GM12874 (cell line): ENCODE measurements around the gene RPL35.

Source experiments
- CTCF ChIP-seq: IDR thresholded peaks from 2 replicates; pipeline ENCODE4 v1.5.1; 2011; ENCODE audit warnings: low read depth, mild to moderate bottlenecking, control low read depth, low read length, moderate library complexity; ENCODE audit not compliant: insufficient read depth

Gene RPL35

GRCh38 chr9:124884376-124884775, 22.6 kb upstream of the RPL35 start:
- TF ChIP-seq CTCF, result no peak

DNA sequence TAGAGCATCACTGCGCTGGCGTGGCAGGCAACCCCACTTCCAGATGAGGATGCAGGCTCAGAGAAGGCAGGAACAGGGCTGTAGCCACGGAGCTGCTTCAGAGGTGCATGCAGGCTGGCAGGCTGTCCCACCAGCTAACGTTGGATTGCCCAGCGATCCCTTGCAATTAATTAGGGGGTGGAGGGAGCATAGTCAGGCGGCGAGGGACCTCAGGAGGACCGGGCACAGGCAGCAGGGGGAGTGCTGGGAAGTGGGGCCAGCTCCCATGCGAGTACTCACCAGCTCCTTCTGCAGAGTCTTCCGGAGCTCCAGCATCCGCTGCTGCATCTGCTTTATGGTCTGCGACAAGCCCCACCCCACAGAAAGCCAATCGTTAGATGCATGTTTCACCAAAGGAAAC, 20.5 kb upstream of the RPL35 start:
- TF ChIP-seq CTCF, result no peak

DNA sequence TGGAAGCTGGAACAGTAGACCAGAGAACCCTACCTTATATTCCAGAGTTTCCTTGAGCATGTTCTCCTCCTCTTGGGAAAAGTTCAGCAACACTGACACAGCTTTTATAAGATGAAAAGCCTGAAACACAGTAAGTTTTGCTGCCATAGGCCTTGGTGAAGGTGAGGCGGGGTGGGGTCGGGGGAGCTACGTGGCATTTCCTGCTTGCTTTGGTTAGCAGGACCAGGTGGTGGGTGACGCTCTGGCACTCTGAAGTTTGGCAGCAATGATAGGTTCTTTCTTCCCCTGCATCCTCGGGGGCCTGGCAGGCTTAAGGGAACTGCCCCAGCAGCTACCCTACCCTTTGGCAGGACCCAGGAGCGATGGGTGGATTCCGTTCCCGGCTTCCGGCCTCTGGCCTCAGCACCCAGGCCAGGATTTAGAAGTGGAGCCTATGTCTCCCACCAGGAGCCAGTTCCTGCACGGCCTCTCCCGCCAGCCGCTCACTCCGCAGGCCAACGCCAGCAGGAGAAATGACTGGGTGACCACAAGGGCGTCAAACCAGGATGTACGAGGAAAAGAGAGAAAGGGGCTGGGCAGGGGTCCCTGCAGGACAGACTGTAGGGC, 19.5 kb upstream of the RPL35 start:
- TF ChIP-seq CTCF, result no peak

DNA sequence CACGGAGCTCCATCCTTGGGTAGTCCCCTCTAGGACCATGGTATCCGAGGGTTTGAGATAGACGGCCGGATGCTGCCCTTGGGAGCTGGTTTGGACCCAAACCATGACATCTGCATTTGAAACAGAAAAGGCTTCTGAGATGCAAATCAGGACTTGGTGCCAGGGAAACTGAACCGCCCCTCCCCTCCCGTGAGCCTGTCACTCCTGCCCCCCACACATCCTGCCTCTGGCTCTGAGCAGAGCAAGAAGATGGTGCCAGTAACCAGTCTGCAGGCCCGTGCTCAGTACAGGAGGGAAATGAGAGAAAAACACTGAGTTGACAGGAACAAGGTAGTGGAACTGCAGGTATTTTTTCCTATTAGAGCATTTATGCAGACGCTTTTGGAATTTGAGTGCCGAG, 18.7 kb upstream of the RPL35 start:
- no peak for TF ChIP-seq CTCF

- TF ChIP-seq CTCF, result no peak
Observed at GRCh38 chr9:124879226-124879625, 17.5 kb upstream of the RPL35 start.

- TF ChIP-seq CTCF, result no peak
Observed at GRCh38 chr9:124878518-124878917, 16.8 kb upstream of the RPL35 start.

GRCh38 chr9:124878021-124878420, 16.3 kb upstream of the RPL35 start:
- TF ChIP-seq CTCF, result no peak
